Measurements from ENCODE around the gene DNAH5. TPM values are rescaled to one million over a fixed set of nuclear protein-coding genes. Genes with fewer than 3 reads are reported as not detected.

Gene DNAH5
- total and polyA plus RNA-seq, 2 of the 13 experiments (the other 11 are each of a cell fraction or from before 2014, with no cell fraction given): 0.09 TPM

DNA sequence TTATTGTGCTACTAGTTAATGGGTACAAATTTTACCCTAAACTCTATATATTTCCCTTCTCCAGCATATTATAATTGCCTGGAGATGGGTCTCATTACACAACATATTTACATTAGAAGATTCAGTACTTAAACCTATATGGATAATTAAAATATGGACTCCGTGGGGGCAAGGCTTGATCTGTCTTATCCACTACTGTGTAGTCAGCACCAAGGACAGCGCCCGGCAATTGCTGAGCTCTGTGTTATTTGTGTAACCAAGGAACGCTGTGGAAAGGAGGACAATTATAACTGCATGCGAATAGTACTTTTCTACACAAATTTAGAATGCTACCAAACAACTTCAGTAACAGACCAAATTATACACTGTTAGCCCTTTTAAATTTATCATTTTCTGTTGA, 77.7 kb downstream of the DNAH5 start:
- 3% methylated on average over 4 of the region's 5 CpGs for WGBS (ENCODE audit: low lambda C conversion rate)
- Histone ChIP-seq H3K79me2 (ENCODE audit: insufficient read depth, low read length) (no peaks in the 10 kb centered on the region), H3K36me3 (replicated peaks in 1 of 2; ENCODE audit: control insufficient read depth in 1 of 2, insufficient read depth in 2 of 2, low read length in 2 of 2) (no peaks in the 10 kb centered on the region), H3K9me3 (ENCODE audit: low read length) (no peaks in the 10 kb centered on the region), H3K9ac (ENCODE audit: insufficient read depth, low read depth, low read length) (no peak overlapping the region), H3K27me3 (ENCODE audit: control insufficient read depth in 1 of 2, insufficient read depth in 2 of 2, low read length in 2 of 2) (no peaks in the 10 kb centered on the region), H3K4me3 (replicated peaks in 1 of 3; ENCODE audit: insufficient read depth in 1 of 3, low read depth in 2 of 3, low read length in 3 of 3) (no peak overlapping the region), H4K20me1 (ENCODE audit: insufficient read depth, low read length) (no peaks in the 10 kb centered on the region), H3K4me2 (ENCODE audit: low read depth, low read length) (no peak overlapping the region), H3K4me1 (ENCODE audit: insufficient read depth, low read length) (no peaks in the 10 kb centered on the region), H3K27ac (ENCODE audit: extremely low read length, insufficient read depth, low read length) (no peak overlapping the region), H2AFZ (ENCODE audit: low read length) (no peak overlapping the region)
- no TSS peak for BruUV-seq (replicated peaks)
- in situ Hi-C loops (cut with HindIII; ENCODE audit: extremely low pct_ligation_motif_present, low pct_unique_long_range_greater_than_20kb) (no loop called here), intact Hi-C loops (cut with micrococcal nuclease; ENCODE audit: unreplicated experiment) (no loop called here)
- ATAC-seq (peak; percentile 64; the same call in 2 of the 3 replicates), DNase-seq (ENCODE audit: low spot score) (peak; percentile 21), FAIRE-seq (no peak)
- CTCF ChIA-PET (ENCODE audit: low intra/inter-chr PET ratio, low total read pairs): no interaction called here
- POLR2A ChIA-PET: no interaction called here
- TF ChIP-seq ZNF296 (CRISPR knock-in tag; conservative IDR thresholded peaks at IDR 0.05) (no peak), ZNF546 (CRISPR knock-in tag; conservative IDR thresholded peaks at IDR 0.05) (no peak), SAP130 (CRISPR knock-in tag; IDR thresholded peaks at IDR 0.05; ENCODE audit: low read depth) (0 out of 2 replicates have a peak, but pooled peaks have one; percentile 22), MLLT10 (CRISPR knock-in tag; IDR thresholded peaks at IDR 0.05) (no peak), RELA (CRISPR knock-in tag; IDR thresholded peaks at IDR 0.05) (no peak), SMARCE1 (IDR thresholded peaks at IDR 0.05; ENCODE audit: borderline replicate concordance) (no peak), FOXK1 (CRISPR knock-in tag; IDR thresholded peaks at IDR 0.05; ENCODE audit: borderline replicate concordance, low read depth) (peak; percentile 33; the same call in 1 of the 2 replicates), RARA (CRISPR knock-in tag; IDR thresholded peaks at IDR 0.05) (peak; percentile 35; the same call in 1 of the 2 replicates), NR2F2 (IDR thresholded peaks at IDR 0.05; ENCODE audit: borderline replicate concordance, low read depth) (no peak), ZNF383 (CRISPR knock-in tag; IDR thresholded peaks at IDR 0.05; ENCODE audit: borderline replicate concordance) (no peak)
- TF ChIP-seq, protein P1, sequence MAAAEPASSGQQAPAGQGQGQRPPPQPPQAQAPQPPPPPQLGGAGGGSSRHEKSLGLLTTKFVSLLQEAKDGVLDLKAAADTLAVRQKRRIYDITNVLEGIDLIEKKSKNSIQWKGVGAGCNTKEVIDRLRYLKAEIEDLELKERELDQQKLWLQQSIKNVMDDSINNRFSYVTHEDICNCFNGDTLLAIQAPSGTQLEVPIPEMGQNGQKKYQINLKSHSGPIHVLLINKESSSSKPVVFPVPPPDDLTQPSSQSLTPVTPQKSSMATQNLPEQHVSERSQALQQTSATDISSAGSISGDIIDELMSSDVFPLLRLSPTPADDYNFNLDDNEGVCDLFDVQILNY (CRISPR knock-in tag; conservative IDR thresholded peaks at IDR 0.05): no peak
- TF ChIP-seq, protein P2, sequence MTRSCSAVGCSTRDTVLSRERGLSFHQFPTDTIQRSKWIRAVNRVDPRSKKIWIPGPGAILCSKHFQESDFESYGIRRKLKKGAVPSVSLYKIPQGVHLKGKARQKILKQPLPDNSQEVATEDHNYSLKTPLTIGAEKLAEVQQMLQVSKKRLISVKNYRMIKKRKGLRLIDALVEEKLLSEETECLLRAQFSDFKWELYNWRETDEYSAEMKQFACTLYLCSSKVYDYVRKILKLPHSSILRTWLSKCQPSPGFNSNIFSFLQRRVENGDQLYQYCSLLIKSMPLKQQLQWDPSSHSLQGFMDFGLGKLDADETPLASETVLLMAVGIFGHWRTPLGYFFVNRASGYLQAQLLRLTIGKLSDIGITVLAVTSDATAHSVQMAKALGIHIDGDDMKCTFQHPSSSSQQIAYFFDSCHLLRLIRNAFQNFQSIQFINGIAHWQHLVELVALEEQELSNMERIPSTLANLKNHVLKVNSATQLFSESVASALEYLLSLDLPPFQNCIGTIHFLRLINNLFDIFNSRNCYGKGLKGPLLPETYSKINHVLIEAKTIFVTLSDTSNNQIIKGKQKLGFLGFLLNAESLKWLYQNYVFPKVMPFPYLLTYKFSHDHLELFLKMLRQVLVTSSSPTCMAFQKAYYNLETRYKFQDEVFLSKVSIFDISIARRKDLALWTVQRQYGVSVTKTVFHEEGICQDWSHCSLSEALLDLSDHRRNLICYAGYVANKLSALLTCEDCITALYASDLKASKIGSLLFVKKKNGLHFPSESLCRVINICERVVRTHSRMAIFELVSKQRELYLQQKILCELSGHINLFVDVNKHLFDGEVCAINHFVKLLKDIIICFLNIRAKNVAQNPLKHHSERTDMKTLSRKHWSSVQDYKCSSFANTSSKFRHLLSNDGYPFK (CRISPR knock-in tag; IDR thresholded peaks at IDR 0.05; ENCODE audit: borderline replicate concordance): no peak
- TF ChIP-seq, protein P3, sequence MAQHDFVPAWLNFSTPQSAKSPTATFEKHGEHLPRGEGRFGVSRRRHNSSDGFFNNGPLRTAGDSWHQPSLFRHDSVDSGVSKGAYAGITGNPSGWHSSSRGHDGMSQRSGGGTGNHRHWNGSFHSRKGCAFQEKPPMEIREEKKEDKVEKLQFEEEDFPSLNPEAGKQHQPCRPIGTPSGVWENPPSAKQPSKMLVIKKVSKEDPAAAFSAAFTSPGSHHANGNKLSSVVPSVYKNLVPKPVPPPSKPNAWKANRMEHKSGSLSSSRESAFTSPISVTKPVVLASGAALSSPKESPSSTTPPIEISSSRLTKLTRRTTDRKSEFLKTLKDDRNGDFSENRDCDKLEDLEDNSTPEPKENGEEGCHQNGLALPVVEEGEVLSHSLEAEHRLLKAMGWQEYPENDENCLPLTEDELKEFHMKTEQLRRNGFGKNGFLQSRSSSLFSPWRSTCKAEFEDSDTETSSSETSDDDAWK (CRISPR knock-in tag; IDR thresholded peaks at IDR 0.05): no peak
- TF ChIP-seq, protein P4, sequence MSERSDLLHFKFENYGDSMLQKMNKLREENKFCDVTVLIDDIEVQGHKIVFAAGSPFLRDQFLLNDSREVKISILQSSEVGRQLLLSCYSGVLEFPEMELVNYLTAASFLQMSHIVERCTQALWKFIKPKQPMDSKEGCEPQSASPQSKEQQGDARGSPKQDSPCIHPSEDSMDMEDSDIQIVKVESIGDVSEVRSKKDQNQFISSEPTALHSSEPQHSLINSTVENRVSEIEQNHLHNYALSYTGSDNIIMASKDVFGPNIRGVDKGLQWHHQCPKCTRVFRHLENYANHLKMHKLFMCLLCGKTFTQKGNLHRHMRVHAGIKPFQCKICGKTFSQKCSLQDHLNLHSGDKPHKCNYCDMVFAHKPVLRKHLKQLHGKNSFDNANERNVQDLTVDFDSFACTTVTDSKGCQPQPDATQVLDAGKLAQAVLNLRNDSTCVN (CRISPR knock-in tag; IDR thresholded peaks at IDR 0.05; ENCODE audit: borderline replicate concordance): no peak
- TF ChIP-seq, protein P5, sequence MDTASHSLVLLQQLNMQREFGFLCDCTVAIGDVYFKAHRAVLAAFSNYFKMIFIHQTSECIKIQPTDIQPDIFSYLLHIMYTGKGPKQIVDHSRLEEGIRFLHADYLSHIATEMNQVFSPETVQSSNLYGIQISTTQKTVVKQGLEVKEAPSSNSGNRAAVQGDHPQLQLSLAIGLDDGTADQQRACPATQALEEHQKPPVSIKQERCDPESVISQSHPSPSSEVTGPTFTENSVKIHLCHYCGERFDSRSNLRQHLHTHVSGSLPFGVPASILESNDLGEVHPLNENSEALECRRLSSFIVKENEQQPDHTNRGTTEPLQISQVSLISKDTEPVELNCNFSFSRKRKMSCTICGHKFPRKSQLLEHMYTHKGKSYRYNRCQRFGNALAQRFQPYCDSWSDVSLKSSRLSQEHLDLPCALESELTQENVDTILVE (CRISPR knock-in tag; IDR thresholded peaks at IDR 0.05): peak; percentile 76; the same call in 1 of the 2 replicates
- TF ChIP-seq, protein P6, sequence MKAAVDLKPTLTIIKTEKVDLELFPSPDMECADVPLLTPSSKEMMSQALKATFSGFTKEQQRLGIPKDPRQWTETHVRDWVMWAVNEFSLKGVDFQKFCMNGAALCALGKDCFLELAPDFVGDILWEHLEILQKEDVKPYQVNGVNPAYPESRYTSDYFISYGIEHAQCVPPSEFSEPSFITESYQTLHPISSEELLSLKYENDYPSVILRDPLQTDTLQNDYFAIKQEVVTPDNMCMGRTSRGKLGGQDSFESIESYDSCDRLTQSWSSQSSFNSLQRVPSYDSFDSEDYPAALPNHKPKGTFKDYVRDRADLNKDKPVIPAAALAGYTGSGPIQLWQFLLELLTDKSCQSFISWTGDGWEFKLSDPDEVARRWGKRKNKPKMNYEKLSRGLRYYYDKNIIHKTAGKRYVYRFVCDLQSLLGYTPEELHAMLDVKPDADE (CRISPR knock-in tag; IDR thresholded peaks at IDR 0.05): no peak
- TF ChIP-seq, protein P7, sequence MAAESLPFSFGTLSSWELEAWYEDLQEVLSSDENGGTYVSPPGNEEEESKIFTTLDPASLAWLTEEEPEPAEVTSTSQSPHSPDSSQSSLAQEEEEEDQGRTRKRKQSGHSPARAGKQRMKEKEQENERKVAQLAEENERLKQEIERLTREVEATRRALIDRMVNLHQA (CRISPR knock-in tag; IDR thresholded peaks at IDR 0.05): no peak
